Stimulated activated CD4-positive, alpha-beta T cell treated with anti-CD3 and anti-CD28 coated beads, Interleukin-2, amount 100 ng/mL, for 24 hours (primary cell): ENCODE data around the gene FIGNL1.

ENCODE experiments used
- DNase-seq, 2 donors: peaks; one replicate each; pipeline ENCODE4 v3.0.0-alpha.2; 2020

Gene FIGNL1

DNA sequence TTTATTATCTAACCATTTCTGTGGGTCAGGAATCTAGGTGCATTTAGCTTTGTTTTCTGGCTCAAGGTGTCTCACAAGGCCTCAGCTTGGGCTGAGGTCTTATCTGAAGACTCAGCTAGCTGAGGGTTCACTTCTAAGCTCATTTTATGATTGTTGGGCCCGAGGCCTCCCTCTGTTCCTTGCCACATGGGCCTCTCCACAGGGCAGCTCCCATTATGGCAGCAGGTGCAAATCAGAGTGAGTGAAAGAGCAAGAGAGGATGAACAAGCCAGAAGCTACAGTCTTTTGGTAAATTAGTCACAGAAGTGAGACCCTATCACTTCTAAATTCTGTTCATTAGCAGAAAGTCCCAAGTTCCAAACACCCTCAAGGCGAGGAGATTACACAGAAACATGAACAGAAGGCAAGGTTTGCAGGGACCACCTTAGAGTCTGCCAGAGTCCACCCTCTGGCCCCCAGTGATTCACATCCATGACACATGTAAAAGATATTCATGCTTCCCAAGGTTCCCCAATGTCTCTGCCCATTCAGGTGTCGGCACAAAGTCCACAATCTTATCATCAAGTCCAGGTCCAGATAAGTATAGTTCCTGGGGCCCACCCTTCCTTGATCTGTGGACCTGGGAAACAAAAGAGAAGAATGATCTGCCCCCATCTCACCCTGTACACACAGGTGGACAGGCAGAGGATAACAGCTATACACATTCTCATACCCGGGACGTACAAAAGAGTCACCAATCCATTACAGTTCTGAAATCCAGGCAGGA, 23.7 kb downstream of the FIGNL1 start:
- no peak for DNase-seq

- no peak for DNase-seq
Observed at GRCh38 chr7:50425318-50425717, 24.8 kb downstream of the FIGNL1 start.

GRCh38 chr7:50423860-50424259, 26.3 kb downstream of the FIGNL1 start:
- DNase-seq = no peak

DNA sequence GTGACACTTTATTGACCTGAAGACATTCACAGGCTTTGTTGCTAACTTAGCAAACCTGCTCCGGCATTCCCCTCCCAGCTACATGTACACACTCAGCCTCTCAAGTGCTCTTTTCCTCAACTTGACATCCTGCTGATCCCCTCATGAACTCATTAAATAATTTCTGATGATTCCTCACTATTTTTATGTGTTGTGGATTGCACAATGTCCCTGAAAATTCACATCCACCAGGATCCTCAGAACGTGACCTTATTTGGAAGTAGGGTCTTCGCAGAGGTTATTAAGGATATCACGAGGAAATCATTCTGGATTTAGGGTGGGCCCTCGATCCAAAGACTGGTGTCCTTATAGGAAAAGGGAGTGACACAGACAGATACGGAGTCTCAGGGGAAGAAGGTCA, 27.3 kb downstream of the FIGNL1 start:
- DNase-seq = no peak

- DNase-seq = no peak
Observed at GRCh38 chr7:50421043-50421442, 29.1 kb downstream of the FIGNL1 start.

DNA sequence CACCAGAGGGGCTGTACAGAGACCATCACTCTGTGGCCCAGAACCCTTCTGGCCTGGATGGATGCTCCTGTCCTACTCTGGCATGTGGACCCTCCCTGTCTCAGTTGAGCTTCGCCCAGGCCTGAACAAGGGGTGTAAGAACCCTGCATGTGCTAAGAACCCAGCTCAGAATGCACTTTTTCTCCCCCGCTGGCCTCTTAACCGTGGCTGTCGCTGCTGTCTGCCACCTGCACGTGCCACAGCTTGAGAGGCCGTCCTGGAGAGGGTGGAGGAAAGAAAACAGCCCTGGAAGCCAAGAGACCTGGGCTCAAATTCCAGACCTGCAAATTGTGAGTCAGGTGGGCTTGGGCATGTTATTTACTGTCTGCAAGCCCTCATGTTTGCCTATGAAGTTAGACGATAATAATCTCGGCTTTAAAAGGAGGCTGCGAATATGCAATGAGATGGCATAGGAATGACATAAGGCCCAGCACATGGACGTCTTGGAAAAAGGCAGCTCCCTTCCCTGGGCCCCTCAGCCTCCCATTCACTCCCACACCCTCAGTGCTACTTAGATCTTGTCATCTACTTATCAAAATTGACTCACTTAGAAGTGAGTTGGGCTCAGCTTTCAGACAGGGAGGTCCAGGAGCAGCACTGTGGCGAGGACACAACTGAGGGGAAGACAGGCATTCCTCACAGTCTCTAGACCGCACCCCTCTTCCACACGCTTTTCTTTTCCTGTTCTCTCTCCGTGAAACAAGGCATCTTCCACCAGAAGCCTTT, 31.4 kb downstream of the FIGNL1 start:
- no peak for DNase-seq

- DNase-seq = peak; percentile 75 to 77
Observed at GRCh38 chr7:50418086-50418515, 32.0 kb downstream of the FIGNL1 start.

- DNase-seq = no peak
Observed at GRCh38 chr7:50416527-50417182, 33.5 kb downstream of the FIGNL1 start.

- DNase-seq = no peak
Observed at GRCh38 chr7:50415844-50416364, 34.2 kb downstream of the FIGNL1 start.

DNA sequence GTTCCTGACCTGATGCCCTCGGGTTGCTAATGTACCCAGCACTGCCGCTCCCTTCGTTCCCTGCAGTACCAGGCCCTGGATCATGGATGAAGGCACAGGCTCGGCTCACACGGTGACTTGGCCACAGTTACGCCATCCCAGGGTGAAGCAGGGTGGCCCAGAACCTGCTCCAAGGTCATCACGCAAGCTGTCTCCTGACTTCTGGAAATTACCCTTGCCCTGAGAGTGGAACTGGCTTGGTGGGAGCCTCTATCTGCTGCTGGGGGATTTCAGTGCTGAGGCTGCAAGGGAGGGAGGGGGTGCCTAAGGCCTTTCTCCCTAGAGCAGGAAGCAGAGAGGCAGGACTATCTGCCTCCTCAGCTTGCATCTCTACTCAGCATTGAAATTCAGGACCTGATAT, 36.6 kb downstream of the FIGNL1 start:
- no peak for DNase-seq

DNA sequence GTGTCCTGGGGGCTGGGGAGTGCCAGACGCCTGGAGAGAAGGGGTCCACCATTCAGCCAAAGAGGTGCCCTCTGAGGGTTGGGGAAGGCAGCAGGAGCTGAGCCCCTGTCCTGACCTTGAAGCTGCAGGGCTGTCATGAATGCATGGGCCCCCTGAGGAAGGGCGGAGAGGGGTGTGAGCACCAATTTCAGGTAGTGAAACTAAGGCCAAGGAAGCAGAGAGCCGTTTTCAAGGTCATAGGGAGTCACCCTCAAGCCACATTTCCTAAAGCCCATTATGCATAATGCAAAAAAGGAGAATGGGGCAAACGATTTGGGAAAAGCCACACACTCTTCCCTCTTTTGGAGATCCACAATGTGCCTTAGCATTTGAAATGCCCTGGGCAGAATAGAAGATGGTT, 37.2 kb downstream of the FIGNL1 start:
- no peak for DNase-seq

DNA sequence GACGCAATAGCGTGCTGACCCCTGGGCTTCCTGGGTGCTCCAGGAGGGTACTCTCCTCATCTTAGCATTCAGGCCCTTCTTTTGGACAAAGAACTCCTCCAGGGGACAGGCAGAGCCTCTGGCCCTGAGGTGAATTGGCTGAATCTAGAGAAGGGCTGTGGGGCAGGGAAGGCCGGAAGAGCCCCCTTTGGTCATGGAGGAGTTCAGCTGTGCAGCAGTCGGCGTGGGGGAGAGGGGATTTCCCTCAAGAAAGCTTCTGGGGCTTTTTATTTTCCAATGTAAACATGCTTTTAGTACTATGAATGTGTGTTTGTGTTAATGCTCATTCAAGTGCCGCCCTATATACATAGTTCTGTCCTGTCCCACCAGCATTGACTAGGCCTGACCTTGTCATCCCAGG, 38.8 kb downstream of the FIGNL1 start:
- DNase-seq = no peak

DNA sequence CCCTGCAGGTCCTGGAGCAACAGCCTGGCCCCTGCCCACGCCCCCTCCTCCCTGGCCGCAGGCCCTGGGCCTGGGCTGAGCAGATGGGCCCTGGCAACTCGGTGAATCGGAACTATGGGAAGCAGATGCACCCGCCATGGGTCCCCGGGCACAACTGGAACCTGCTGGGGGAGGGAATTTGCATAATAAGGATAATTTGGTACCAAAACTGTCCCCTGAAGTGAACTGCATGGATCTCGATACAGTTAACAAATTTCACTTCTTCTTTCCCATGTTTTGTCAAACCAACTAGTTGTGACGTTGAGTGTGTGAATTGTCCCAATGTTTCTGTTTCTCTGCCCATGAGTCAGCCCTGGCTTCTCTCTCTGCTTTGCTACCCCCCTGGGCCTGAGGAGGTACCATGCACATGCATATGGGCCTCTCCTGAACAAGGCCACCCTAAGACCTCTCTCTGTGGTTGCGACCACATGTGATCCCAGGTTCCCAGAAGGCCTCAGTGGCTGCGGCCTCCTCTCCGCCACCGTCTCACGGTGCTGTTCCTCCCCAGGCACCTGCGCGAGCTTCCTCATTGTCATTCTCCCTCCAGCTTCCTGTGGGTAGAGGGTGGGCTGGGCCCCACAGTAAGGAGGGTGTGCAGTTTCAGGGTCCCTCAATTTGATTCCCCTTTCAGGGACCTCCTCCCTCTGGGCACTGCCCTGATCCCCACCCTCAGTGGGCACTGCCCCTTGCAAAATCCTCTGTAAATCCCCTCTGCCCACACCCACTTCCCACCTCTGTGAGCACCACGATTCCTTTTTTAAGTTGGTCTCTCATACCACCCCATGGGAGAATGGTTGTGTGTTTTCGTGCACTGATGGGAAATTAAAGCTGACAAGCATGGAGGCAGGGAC, 40.0 kb downstream of the FIGNL1 start:
- no peak for DNase-seq

DNA sequence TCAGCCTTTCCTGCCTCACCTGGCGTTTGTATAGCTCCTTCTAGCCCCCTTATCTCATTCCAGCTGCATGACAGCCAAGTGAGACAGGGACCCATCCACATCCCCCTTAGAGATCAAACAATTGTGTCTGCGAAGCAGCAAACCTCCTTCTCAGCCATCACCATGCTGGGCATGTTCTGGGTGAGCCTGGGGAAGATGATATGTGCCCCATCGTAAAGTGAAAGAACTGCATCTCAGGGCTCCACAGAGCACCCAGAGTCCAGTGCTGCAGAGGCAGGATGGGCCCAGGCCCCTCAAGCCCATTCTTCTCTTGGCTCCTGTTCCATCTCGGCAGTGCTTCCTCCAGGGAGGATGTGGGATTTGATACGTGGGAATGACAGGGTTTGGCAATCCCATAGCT, 43.2 kb downstream of the FIGNL1 start:
- DNase-seq = no peak

DNA sequence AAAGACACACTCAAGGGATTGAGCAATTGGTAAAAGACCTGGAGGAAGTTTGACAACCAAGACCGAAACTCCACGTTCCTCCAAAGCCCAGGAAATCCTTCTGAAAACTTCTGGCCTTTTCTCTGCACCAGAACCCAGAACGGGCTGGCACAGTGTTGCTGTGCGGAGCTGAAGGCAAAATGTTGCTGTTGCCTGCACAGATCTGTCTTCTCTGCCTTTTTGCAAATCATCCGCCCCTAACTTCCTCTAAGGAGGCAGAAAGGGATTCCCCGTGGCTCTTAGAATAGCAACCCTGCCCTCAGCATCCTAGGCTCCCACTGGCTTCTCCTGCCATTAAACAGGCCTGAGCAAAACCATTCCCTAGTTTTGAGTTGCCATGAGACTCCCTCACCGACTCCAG, 44.9 kb downstream of the FIGNL1 start:
- DNase-seq = no peak

DNA sequence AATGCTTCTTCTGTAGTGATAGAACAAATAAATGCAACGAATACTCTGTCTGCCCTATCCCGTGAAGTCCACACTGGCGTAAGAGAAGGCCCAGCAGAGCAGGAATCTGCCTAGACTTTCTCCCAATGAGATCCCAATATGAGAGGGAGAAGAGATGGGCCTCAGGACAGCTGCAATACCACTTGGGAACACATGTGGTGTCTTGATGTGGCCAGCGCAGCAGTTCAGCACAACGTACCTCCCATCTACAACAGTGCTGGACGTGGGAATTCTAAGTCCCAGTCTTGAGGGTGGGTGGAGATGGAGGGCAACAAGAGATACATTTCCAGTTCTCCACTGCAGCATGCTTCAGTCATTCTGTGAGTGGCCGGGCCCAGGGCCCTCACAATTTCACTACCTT, 45.8 kb downstream of the FIGNL1 start:
- DNase-seq = no peak

DNA sequence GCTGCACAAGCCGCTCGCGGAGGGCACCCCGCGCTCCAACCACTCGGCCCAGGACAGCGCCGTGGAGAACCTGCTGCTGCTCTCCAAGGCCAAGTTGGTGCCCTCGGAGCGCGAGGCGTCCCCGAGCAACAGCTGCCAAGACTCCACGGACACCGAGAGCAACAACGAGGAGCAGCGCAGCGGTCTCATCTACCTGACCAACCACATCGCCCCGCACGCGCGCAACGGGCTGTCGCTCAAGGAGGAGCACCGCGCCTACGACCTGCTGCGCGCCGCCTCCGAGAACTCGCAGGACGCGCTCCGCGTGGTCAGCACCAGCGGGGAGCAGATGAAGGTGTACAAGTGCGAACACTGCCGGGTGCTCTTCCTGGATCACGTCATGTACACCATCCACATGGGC, 50.0 kb downstream of the FIGNL1 start:
- DNase-seq = no peak

DNA sequence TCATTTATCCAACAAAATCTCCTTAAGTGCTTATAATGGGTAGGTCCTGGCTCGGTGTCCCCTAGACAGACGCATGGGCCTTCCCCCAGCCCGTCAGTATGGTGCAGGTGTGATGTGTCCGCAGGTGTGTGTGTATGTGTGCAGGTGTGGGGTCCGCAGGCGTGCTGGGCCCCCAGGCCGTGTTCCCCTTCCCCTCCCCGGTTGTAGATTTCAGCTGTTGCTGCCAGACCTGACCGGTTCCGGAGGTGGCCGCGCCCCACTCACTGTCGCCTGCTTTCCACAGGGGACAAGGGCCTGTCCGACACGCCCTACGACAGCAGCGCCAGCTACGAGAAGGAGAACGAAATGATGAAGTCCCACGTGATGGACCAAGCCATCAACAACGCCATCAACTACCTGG, 50.5 kb downstream of the FIGNL1 start:
- no peak for DNase-seq

DNA sequence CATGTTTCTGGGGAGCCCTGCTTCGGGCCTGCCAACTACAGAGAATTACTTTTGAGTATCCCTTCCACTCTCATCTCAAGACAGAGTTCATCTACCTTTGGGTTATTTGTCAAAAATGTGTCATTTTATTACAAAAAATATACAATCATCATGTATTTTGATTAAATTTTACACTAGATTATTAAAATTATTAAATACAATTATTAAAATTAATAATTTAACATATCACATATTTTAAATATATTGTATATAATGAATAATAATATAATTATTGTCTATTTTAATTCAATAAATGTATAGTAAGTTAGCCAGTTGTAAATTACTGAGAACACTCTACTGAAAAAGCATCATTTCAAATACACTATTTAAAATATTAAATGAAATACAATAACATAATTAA, 50.9 kb downstream of the FIGNL1 start:
- DNase-seq = no peak

- peak in 1 of 2 donors; percentile 48 for DNase-seq
Observed at GRCh38 chr7:50397971-50398324, 52.2 kb downstream of the FIGNL1 start.

DNA sequence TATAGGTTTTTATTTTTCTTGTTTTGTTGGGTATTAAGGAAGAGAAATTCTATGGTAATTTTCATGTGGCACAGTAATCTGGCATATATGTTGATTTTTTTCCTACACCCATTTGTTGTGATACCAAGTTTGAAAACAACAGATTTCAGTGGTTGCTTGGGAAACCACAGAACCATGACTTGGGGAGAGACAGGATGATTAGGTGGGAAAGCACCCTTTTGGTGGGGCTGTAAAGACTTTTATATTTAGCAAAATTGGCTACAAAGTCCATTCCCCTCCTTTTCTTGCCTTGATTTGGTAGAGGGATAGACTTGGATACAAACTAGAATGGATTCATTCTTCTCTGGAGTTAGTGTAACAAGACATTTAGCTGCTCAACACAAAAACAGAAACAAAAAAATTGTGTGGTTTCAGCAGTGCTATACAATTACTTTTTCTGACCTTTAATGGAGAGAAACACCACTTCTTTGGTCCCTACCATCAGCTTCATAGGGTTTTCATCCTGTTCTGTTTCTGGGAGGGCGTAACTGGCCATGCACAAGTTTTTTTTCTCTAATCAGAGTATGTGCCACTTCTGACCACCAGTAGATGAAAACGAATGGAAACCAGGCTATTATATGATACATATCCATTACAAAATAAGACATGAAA, 52.7 kb downstream of the FIGNL1 start:
- DNase-seq = no peak

DNA sequence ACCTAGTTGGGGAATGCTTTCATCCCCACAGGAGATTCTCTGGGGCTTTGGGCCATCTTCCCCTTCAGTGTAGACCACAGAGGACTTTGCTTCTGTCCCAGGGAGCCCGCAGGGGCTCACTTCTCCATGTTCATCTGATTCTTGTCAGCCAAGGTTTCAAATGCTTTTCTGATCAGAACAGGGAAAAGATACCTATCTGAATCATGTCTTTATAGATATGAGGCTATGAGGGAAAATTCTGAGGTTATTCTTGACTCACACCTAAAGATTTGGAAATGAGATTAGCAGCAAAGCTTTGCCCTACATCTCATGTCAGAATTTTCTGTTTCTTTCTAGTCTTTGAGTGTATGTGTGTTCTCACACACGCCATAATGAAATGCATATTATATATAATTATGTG, 53.3 kb downstream of the FIGNL1 start:
- no peak for DNase-seq
